Stimulated activated CD8-positive, alpha-beta memory T cell treated with anti-CD3 and anti-CD28 coated beads, Interleukin-12 subunit alpha, Interleukin-12 subunit beta, amount 100 ng/mL, for 1 hour (primary cell): Measurements from ENCODE around the gene BTBD17.

Experiments used
- DNase-seq: peaks from one replicate; pipeline ENCODE4 v3.0.0-alpha.2; 2020; ENCODE audit warnings: low read depth

The BTBD17 gene

GRCh38 chr17:74387365-74388218 lies 25.9 kb upstream of the BTBD17 start:
- DNase-seq: no peak

- DNase-seq: no peak
Measured at GRCh38 chr17:74386386-74386785, 24.7 kb upstream of the BTBD17 start.

DNA sequence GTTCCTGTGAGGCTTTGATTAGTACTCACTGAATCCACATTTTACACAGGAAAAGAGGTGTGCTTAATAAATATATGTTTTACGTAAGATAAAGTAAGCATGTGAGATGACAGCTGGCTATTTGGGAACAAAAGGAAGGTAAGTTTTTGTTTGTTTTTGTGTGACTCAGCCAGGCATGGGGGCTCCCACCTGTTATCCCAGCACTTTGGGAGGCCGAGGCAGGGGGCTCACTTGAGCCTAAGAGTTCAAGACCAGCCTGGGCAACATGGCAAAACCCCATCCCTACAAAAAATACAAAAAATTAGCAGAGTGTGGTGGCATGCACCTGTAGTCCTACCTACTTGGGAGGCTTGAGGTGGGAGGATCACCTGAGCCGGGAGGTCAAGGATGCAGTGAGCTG lies 23.5 kb upstream of the BTBD17 start:
- no peak for DNase-seq

GRCh38 chr17:74383141-74383540 lies 21.5 kb upstream of the BTBD17 start:
- DNase-seq: no peak

DNA sequence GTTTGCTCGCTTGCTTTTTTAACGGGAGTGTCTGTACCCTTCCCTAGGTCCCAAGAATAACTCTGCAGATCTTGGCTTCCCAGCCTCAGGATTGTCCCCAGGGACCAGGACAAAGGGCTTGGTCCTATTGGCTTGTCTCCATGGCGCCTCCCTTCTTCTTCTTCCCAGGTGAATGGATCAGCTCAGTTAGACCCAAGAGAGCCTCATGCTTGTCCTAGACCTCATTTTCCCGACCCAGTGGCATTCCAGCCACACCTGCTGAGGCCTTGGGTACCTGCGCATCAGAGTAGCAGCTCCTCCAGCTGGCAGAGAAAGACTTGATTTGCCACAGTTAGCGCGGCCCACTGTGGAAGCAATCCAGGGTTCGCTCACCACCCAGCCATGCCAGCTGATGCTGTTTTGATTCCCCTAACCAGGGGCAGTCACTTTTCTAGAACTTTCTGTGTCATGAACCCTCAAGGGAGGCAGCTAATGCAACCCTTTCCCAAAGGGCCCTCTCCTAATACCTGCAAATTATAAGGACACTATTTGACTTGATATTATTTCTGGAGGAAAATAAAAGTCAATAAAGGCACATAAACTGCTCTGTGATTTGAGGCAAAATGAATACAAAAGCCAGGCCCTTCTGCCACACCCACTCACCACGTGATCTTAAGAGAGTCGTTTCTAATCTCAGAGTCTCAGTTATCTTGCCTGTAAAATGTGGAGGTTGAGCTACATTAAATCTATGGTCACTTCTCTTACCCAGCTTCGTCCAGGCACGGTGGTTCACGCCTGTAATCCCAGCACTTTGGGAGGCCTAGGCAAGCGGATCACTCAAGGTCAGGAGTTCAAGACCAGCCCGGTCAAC lies 19.5 kb upstream of the BTBD17 start:
- no peak for DNase-seq

- DNase-seq: no peak
Measured at GRCh38 chr17:74380086-74380958, 18.7 kb upstream of the BTBD17 start.

DNA sequence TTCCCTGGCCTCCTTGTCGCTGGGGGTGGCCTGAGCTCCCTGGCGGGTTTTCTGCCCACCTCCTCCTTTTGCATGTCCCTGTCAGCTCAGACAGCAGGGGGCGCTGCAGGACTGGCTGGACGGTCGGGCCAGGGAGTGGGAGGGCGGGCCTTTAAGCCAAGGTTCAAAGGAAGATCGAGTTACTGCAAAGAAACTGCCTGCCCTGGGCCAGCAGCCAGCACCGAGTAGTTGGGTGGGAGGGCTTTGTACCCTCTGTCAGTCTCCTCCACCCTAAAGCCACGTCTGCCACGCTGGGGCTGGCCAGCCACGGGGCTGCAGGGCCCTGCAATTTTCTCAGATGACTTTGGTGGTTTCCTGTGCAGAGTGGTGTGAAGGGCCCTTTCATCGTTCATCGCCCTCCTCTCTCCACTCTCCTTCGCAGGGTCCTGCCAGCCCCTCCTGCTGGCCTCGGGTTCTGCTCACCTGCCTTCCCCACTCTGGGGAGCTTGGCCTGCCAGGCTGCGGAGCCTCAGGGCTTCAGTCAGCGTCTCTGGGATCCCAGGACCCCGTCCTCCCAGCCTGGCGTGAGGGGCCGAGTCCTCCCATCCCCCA lies 17.9 kb upstream of the BTBD17 start:
- peak; percentile 91 for DNase-seq

- DNase-seq: no peak
Measured at GRCh38 chr17:74374858-74375257, 13.2 kb upstream of the BTBD17 start.

DNA sequence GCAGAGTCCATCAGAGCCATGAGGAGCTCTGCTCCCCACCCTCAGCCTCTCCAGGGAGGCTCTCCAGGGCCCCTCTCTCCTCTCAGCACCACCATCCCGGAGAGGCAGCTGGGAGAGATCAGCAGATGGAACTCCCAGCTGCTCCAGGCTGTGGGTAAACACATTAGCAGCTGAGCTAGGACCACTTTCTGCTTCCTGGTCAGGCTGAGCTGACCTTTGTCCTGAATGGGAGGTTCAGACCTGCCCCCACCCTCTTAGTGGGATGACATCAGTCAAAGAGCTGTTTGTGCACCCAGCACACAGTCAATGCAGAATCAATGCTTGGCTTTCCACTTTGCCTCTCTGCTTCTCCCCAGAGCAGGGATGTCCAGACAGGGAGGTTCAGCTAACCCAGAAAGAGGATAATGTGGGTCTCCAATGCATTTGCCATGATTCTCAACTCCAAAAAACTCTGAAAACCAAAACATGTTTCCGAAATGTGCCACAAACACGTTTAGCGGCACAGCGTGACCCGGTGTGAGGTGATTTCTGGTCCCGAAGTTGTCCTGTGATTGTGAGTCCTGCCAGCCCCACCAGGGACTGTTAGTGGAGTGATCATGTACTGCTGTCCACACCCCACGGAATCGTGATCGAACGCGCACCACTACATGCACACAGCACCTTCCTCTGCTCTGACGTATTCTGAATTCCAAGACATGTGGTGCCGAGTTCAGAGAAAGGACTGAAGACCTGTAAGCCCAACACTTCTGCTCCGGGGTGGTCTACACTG lies 12.4 kb upstream of the BTBD17 start:
- no peak for DNase-seq

DNA sequence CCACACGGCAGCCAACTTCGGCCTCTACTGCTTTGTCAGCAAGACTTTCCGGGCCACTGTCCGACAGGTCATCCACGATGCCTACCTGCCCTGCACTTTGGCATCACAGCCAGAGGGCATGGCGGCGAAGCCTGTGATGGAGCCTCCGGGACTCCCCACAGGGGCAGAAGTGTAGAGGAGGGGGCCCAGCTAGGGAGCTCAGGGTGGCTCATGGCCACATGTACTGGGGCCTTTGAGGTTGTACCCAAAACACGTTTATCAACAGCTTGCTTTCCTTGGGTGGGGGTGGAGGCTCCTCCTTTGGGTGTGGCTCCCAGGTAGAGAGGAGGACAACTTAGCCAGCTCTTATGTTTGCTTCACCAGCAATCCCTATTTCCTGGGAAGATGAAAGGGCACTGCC lies 10.8 kb upstream of the BTBD17 start:
- DNase-seq: no peak

- no peak for DNase-seq
Measured at GRCh38 chr17:74371653-74372147, 10.0 kb upstream of the BTBD17 start.

DNA sequence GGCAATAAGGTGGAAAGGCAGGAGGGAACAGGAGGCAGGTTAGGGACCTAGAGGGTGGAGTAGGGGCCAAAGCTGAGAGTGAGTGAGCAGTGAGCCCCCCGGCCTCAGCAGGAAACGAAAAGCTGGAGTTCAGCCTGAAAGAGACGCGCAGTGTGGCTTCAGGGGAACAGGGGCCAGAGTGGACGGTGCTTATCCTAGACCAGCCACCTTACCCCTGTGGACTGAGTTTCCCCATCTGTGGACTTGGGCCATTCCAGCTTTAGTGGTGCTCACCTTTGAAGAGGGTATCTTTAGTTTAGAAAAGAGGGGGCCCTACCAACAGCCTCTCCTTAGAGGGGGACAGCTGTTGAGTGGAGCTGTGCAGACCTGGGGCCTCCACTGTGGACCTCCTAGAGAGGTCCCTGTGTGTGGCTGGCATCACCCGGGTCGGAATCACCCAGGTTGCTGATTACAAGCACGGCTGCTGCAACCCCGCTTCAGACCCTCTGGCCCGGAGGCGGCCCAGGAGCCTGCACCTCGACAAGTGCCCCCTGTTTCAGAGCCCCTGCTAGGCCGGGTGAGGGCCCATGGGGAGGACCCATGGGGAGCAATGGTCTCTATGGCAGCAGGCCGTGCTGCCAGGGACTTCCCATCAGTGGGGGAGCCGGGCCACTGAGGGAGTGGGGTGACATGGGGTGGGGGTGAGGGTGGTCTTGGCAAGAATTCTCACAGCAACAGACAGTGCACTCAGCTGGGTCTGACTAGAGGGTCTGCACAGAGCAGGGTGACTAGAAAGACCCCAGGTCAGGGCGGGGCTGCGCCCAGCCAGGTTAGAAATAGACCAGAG lies 8.2 kb upstream of the BTBD17 start:
- DNase-seq: no peak

DNA sequence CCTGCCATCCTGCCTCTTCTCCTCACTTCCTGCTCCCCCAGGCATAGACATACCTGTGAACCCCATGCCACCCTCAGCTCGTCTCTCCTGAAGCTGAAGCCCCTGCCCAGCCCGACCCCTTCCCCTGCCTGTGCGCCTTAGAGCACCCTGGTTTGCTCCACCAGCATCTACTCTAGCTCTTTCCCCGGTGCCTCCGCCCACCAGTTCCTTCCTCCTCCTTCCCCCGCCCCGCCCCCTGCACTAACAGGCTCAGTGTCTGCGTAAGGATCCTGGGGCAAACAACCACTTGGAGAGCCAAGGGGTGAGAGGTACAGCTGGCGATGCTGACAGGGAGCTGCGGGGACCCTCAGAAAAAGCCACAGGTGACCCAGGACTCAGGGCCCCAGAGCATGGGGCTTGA lies 7.6 kb upstream of the BTBD17 start:
- DNase-seq: peak; percentile 45

- DNase-seq: peak; percentile 59
Measured at GRCh38 chr17:74368341-74369081, 6.8 kb upstream of the BTBD17 start.

- DNase-seq: no peak
Measured at GRCh38 chr17:74367206-74367605, 5.5 kb upstream of the BTBD17 start, which contains the start of gene GPR142. GPR142 (plus strand) TSS chr17:74367506; CDS start chr17:74369541, 2,035 bp downstream.

- DNase-seq: no peak
Measured at GRCh38 chr17:74362810-74363498, 1.3 kb upstream of the BTBD17 start.

GRCh38 chr17:74362069-74362405 lies 369 bp upstream of the BTBD17 start:
- no peak for DNase-seq

DNA sequence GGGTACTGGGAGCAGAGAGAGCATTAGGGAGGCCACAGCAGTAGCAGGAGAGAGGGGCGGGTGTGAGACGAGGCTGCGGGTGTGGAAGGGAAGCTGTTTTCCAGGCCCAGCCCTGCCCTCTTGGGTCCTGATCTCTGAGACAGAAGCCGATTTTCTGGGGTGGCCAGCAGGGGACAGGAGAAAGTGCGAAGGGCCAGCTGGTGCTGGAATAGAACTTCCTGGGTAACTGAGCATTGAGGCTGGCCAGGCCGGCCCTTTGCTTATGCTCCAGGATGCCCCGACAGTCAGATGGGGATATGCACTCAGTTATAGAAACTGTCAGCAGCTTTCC lies 804 bp downstream of the BTBD17 start:
- DNase-seq: no peak

- DNase-seq: no peak
Measured at GRCh38 chr17:74359916-74360315, 1.8 kb downstream of the BTBD17 start.
